OCI-LY3 (cell line): ENCODE data around the gene DGKG.

Source experiments
- H2AFZ ChIP-seq: fragments of 200-600, 300-600 bp; shearing (Covaris generic); 2 replicates; pipeline ENCODE4 v1.6.0; 2014; ENCODE audit warnings: antibody characterized with exemption, low read depth, low read length
- H3K27ac ChIP-seq: fragments of 200-600, 300-600 bp; sonication (generic); 2 replicates; pipeline ENCODE4 v1.5.1; 2014; ENCODE audit warnings: mild to moderate bottlenecking, low read length, moderate library complexity, mixed read lengths
- H3K27me3 ChIP-seq: fragments of 200-600, 300-600 bp; sonication (generic); 2 replicates; pipeline ENCODE4 v1.6.1; 2014; ENCODE audit warnings: low read depth, low read length, mixed read lengths
- H3K36me3 ChIP-seq: fragments of 200-600, 300-600 bp; sonication (generic); replicated peaks from 2 replicates; pipeline ENCODE3; 2014; ENCODE audit warnings: low read depth, low read length, mixed read lengths
- H3K4me1 ChIP-seq: fragments of 300-600, 200-600 bp; sonication (generic); 2 replicates; pipeline ENCODE4 v1.6.1; 2014; ENCODE audit warnings: low read length, mixed read lengths
- H3K4me2 ChIP-seq: fragments of 200-600, 300-600 bp; sonication (generic); 2 replicates; pipeline ENCODE4 v1.6.1; 2014; ENCODE audit warnings: low read length, mixed read lengths
- H3K4me3 ChIP-seq: fragments of 300-600, 200-600 bp; sonication (generic); 2 replicates; pipeline ENCODE4 v1.5.1; 2014; ENCODE audit warnings: antibody characterized with exemption, mild to moderate bottlenecking, low read length, moderate library complexity
- H3K79me2 ChIP-seq: fragments of 300-600, 200-600 bp; shearing (Covaris generic); 2 replicates; pipeline ENCODE4 v1.6.1; 2014; ENCODE audit warnings: mild to moderate bottlenecking, low read length, mixed read lengths
- H3K9ac ChIP-seq: fragments of 300-600, 200-600 bp; shearing (Covaris generic); 2 replicates; pipeline ENCODE4 v1.6.0; 2014; ENCODE audit warnings: mild to moderate bottlenecking, low read length, moderate library complexity
- H3K9me3 ChIP-seq: fragments of 200-600, 300-600 bp; shearing (Covaris generic); 2 replicates; pipeline ENCODE4 v1.6.1; 2014; ENCODE audit warnings: low read length, mixed read lengths; ENCODE audit not compliant: insufficient read depth
- H4K20me1 ChIP-seq: fragments of 200-600, 300-600 bp; sonication (generic); 2 replicates; pipeline ENCODE4 v1.6.1; 2016; ENCODE audit warnings: low read length, mixed read lengths; ENCODE audit not compliant: insufficient read depth
- CTCF ChIP-seq: fragments of 200-600, 300-600 bp; sonication (generic); IDR thresholded peaks from 2 replicates; pipeline ENCODE4 v1.5.1; 2014; ENCODE audit warnings: antibody characterized with exemption, low read length, low read depth
- EZH2phosphoT487 ChIP-seq: fragments of 200-600 bp; shearing (Covaris generic); IDR thresholded peaks from 2 replicates; pipeline ENCODE4 v1.6.1; 2018; ENCODE audit warnings: antibody characterized with exemption, mixed run types, low read depth

The DGKG gene

GRCh38 chr3:186361246-186361761, 730 bp downstream of the DGKG start:
- peaks cover 31% of the 10 kb centered on the region for H3K4me1 ChIP-seq
- no peak overlapping the region for H3K27ac ChIP-seq
- H3K4me3 ChIP-seq, result peak overlapping the region; percentile 82
- H2AFZ ChIP-seq, result peak overlapping the region; percentile 63
- no peaks in the 10 kb centered on the region for H3K9me3 ChIP-seq
- H3K79me2 ChIP-seq, result no peaks in the 10 kb centered on the region; the same call in 1 of the 2 replicates
- no peak for TF ChIP-seq CTCF
- no peak for TF ChIP-seq EZH2phosphoT487
- H3K9ac ChIP-seq, result peak overlapping the region; percentile 83
- peaks cover 41% of the 10 kb centered on the region for H3K27me3 ChIP-seq
- no peaks in the 10 kb centered on the region for H3K36me3 ChIP-seq
- peak overlapping the region; percentile 99 for H3K4me2 ChIP-seq
- no peaks in the 10 kb centered on the region for H4K20me1 ChIP-seq

GRCh38 chr3:186360779-186361178, 1.3 kb downstream of the DGKG start:
- Histone ChIP-seq H2AFZ (no peak overlapping the region), H3K27ac (no peak overlapping the region), H3K9ac (peak overlapping the region; percentile 83), H3K36me3 (no peaks in the 10 kb centered on the region), H4K20me1 (no peaks in the 10 kb centered on the region), H3K4me2 (peak overlapping the region; percentile 99), H3K4me3 (peak overlapping the region; percentile 82), H3K27me3 (peaks cover 41% of the 10 kb centered on the region), H3K4me1 (peaks cover 31% of the 10 kb centered on the region), H3K79me2 (no peaks in the 10 kb centered on the region; the same call in 1 of the 2 replicates), H3K9me3 (no peaks in the 10 kb centered on the region)
- TF ChIP-seq EZH2phosphoT487 (no peak), CTCF (no peak)

GRCh38 chr3:186359078-186359477, 3.0 kb downstream of the DGKG start:
- H4K20me1 ChIP-seq, result no peaks in the 10 kb centered on the region
- H3K4me3 ChIP-seq, result no peak overlapping the region
- peaks cover 32% of the 10 kb centered on the region for H3K27me3 ChIP-seq
- H3K9ac ChIP-seq, result no peak overlapping the region
- H2AFZ ChIP-seq, result no peak overlapping the region
- H3K79me2 ChIP-seq, result no peaks in the 10 kb centered on the region; the same call in 1 of the 2 replicates
- H3K4me1 ChIP-seq, result peaks cover 31% of the 10 kb centered on the region
- no peak overlapping the region for H3K27ac ChIP-seq
- no peak for TF ChIP-seq EZH2phosphoT487
- H3K36me3 ChIP-seq, result no peaks in the 10 kb centered on the region
- H3K4me2 ChIP-seq, result no peak overlapping the region
- H3K9me3 ChIP-seq, result no peaks in the 10 kb centered on the region

- no peak overlapping the region for H3K27ac ChIP-seq
- no peaks in the 10 kb centered on the region; the same call in 1 of the 2 replicates for H3K79me2 ChIP-seq
- no peak for TF ChIP-seq CTCF
- H4K20me1 ChIP-seq, result no peaks in the 10 kb centered on the region
- H3K27me3 ChIP-seq, result peaks cover 8% of the 10 kb centered on the region
- H3K9ac ChIP-seq, result no peak overlapping the region
- H3K4me1 ChIP-seq, result peaks cover 14% of the 10 kb centered on the region
- no peak overlapping the region for H3K4me2 ChIP-seq
- no peak overlapping the region for H3K4me3 ChIP-seq
- H2AFZ ChIP-seq, result no peak overlapping the region
- no peaks in the 10 kb centered on the region for H3K36me3 ChIP-seq
- no peaks in the 10 kb centered on the region for H3K9me3 ChIP-seq
Observed at GRCh38 chr3:186356152-186356551, 5.9 kb downstream of the DGKG start.
